Activated CD8-positive, alpha-beta memory T cell treated with anti-CD3 and anti-CD28 coated beads, Interleukin-2, amount 50 U/mL, for 1 hour (primary cell): ENCODE results near the gene HMOX1.

Source experiments
- DNase-seq: peaks from one replicate; pipeline ENCODE4 v3.0.0-alpha.2; 2020; ENCODE audit errors: extremely low read depth

Gene HMOX1, protein sequence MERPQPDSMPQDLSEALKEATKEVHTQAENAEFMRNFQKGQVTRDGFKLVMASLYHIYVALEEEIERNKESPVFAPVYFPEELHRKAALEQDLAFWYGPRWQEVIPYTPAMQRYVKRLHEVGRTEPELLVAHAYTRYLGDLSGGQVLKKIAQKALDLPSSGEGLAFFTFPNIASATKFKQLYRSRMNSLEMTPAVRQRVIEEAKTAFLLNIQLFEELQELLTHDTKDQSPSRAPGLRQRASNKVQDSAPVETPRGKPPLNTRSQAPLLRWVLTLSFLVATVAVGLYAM

DNA sequence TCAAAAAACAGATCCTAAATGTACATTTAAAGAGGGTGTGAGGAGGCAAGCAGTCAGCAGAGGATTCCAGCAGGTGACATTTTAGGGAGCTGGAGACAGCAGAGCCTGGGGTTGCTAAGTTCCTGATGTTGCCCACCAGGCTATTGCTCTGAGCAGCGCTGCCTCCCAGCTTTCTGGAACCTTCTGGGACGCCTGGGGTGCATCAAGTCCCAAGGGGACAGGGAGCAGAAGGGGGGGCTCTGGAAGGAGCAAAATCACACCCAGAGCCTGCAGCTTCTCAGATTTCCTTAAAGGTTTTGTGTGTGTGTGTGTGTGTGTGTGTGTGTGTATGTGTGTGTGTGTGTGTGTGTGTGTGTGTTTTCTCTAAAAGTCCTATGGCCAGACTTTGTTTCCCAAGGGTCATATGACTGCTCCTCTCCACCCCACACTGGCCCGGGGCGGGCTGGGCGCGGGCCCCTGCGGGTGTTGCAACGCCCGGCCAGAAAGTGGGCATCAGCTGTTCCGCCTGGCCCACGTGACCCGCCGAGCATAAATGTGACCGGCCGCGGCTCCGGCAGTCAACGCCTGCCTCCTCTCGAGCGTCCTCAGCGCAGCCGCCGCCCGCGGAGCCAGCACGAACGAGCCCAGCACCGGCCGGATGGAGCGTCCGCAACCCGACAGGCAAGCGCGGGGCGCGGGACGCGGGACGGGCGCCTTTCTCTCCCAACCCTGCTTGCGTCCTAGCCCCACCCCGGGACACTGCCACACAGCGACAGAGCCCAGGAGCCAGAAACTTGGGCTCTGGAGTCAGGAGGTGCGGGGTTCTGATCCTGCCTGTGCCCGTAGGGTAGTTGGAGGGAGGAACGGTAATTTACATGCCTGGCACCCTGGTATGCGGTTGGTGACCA lies at the start of gene HMOX1:
HMOX1 (plus strand) TSS at position 560 of the 887 bp plus-strand sequence; CDS start at position 638, 78 bp downstream.
- no peak for DNase-seq

DNA sequence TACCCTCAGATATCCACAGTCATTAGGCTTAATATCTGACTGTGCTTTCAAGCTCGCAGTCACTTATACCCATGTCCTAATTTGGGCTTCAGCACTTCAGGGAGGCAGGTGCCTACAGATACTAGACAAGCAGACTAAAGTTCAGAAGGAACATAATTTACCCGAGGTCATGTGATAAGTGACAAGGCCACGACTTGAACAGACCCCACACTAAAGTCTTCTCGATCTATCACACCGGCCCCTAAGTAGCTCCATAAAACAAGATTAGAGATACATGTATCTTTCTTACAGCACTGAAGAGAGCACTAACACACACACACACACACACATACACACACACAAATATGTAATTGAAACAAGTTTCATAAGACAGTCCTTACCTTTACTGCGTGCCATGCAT lies 48.6 kb upstream of the HMOX1 start:
- no peak for DNase-seq

DNA sequence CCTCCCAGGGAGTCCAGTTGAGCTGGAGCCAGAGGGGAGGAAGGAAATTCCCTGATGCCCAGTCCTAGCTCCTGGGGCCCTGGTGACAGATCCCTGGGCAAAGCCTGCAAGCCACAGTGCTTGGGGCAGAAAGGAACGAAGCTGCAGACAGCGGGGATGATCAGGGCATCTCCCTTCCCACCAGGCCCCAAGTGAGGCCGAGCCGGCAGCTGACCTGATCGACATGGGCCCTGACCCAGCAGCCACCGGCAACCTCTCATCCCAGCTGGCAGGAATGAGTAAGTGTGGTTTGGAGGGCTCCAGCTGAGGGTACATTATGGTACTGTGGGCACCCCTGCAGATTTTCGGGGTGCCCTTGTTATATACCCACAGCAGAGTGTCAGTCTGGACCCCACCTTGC lies 47.7 kb upstream of the HMOX1 start:
- no peak for DNase-seq

DNA sequence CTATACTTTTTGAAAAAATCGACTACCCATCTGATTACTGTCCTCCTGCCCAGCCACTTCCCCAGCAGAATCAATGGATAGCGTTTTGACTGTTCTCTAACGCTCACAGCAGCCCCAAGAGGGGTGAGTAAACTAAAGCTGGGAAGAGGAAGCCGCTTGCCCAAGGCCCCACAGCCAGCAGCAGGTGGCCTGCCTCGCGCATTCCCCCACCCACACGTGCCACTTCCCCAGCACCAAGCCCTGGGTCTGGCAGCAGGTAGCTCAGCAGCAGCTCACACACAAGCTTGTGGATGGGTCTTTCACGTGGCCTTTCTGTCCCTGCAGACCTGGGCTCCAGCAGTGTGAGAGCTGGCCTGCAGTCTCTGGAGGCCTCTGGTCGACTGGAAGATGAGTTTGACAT lies 46.9 kb upstream of the HMOX1 start:
- no peak for DNase-seq

DNA sequence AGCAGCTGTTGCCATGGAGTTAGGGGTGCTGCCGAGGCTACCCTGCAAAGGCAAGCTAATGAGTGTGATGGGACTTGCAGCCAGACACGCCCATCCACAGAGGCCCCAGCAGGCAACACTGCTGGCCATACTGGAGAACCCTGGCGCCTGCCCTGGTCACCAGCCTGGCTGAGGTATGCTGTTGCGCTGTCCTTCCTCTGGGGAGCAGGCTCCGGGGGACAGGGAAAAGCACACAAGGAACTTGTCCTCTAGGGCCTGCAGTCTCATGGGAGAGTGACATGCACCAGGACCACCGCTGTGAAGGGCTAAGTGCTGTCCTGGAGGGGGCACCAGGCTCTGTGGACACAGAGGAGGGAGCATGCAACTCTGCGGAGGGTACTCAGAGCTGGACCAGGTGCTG lies 45.4 kb upstream of the HMOX1 start:
- no peak for DNase-seq

DNA sequence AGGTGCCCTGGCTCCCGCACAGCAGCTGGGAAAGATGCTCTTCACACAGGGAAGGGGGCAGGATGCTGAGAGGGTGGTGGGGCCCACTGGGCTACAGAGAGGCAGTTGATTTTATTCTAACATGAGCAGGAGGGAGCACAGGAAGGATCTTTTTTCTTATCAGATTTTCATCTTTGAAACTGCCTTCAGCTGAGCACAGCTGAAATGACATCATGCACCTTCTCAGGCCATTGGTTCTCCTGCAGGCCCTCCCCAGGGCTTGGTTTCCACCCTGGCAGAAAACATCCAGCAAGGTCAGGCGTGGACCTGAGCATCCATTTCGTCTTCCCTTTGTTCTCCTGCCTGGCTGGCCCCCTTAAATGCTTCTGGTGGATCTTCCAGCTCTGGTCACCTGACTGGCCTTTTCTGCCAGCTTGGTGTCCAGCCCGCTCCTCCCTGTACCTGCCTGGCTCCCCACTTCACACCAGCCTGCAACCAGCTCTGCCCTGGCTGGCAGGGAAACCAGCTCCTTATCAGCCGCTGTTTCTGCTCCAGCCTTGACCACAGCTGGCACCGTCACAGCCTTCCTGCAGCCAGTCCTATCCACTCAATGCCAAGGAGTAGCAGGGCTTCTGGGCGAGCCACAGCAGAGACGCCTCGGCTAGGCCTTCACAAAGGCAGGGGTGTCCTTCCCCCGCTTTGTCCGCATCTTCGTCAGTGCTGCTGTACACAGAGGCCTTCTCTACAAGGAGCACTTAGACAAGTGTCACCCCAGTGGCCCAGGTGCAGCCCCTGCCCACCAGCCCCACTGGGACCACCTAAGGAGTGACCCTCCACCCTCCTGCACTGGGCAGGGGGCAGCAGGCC lies 44.7 kb upstream of the HMOX1 start:
- no peak for DNase-seq

DNA sequence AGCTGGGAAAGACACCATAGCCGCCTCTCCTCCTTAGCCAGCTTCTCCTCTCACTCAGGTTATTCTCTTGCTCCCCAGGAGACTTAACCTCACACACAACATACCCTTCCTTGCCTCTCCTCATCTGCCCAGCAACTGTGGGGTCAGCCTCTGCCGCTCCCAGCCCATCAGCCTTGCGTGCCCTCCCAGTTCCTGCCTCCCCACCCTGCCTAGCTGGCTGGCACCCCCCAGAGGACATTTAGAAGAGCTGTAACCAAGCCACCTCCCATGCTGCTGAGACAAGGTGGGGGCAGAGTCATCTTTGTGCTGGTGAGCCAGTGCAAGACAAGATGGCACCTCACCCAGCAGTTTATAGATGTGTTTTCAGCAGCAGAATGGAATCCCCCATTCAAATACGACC lies 43.0 kb upstream of the HMOX1 start:
- no peak for DNase-seq

DNA sequence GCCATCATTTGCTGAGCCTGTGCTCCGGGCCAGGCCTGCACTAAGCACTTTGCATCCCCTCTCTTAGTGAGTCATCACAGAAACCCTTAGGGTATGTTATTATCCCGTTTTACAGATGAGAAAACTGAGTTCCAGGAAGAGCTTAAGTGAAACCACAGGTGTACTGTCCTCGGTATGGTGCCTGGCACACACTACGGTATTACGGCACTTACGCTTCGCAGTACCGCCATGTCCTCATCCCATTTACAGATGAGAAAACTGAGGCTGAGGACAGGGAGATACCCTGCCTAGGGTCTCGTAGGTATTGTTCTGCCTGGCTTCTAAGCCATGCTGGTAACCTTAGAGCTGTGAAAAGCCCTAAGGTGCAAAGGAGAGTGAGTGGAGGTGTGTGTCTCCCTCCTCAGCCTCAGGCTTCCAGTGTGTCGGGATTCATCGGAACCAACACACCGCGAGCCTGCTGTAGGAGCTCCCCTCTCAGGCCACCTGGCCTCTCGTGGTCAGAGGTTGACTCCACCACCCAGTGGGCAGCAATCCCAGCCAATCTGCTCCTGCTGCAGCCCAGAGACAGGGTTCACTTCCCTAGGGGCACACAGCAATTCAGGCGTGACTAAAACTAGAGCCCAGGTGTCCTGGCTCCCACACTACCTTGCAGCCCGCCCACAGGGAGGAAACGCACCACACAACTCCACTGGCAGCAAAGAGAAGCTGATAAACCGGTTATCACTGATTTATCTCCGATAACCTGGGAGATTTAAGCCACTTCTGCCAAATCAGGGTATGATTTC lies 39.6 kb upstream of the HMOX1 start:
- no peak for DNase-seq

DNA sequence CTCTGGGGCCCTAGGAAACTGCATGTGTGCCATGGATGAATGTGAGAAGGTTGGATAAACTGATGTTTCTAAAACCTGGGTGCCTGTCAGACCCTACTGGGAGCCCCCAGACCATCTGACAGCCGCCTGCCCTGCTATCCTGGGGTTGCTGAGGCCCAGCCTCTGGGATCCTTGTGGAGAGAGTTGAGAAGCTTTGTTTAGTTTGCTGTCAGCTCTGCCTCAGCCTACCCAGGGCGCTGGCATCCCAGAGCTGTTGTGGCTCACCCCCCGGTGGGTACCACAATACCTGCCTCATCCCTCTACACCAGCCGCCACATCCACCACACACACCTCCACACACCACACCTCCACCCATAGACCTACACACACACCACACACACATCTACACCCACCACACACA lies 38.5 kb upstream of the HMOX1 start:
- no peak for DNase-seq

DNA sequence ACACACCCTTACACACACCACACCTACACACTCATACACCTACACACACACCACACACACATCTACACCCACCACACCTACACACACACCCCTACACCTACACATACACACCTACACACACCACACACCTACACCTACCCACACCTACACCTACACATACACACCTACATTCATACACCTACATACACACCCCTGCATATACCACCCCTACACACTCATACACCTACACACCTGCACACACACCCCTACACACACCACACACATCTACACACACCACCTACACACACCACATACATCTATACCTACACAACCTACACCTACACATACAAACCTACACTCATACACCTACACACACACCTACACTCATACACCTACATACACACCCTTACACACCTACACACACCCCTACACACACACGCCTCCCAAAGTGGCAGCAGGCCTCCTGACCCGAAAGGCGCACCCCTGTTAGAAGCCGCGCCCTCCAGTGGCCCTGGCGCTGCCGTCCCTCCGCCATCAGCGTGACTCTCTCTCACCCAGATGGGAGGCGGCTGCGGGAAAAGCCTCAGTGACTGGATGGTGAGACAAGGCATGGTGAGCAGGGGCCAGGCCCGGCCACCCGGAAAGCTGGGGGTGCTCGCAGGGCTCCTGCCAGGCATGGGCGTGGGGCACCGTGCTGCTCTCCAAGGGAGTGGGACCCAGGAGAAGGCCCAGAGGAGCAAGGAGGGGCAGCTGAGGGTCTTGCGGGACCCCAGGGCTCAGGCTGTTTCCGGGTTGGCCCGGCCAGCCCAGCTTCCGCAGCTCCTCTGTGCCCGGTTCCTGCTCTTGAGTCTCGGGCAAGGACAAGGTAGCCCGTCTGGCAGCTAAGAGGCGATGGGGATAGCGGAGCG lies 37.0 kb upstream of the HMOX1 start:
- no peak for DNase-seq

DNA sequence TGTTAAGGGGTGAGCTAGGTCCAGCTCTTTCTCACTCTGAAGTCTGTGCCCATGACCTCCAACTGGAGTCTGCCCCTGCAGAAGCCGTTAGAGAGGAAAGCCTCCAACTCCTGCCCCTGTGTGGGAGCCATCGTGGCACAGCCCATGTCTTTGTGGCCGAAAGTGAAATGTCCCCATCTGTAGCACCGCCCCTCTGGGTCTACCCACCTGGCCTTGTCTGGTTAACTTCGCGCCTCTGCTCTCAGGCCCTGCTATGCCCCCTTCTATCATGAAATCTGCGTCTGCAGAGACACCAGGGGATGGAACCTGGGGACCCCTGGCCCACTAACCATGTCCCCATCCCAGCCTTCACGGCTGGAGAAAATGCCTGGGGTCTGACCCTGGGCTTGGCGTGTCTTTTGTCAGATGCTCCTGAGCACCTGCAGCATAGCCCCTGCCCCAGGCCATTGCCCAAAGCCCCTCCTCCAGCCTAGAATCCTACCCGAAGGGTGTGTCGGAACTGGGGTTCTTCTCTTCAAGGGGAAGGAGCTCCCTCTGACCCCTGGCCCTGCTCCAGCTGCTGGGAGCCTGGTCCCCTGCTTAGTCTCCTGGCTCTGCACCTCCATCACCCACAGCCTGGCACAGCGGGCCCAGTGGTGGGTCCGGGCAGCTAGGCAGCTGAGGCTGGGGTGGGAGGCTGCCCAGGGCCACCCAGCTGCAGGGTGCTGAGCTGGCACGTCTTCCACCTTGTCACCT lies 35.8 kb upstream of the HMOX1 start:
- DNase-seq = no peak

DNA sequence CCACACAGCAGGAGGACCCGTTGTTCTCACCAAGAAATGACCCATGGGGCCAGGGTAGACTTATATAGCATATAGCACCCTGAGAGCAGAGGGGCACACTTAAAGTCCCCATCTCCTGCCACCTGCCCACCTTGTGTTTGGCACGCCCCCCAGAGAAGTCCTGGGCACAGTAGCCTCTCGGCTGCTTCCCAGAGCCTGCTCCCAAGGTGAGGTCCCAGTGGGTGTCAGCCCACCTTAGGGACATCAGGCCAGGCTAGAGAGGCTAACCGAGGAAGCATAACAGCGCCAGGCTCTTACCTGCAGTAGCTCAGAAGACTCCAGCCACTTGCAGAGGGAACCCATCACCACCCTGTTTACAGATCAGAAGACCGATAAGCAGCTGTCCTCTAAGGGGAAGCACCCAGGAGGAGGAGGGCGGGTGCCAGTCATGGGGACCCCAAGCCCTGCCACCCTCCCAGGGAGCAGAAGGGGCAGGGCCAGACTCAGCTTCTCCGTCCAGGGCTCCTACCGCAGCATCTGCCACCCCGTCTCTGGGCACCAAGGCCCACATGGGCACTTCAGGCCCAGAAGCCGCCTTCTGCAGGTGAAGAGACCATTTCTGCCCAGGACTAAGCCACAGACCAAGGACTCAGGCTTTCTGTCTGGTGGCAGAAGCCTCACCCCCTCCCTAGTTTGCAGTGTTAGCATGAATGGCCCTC lies 34.9 kb upstream of the HMOX1 start:
- DNase-seq = no peak

DNA sequence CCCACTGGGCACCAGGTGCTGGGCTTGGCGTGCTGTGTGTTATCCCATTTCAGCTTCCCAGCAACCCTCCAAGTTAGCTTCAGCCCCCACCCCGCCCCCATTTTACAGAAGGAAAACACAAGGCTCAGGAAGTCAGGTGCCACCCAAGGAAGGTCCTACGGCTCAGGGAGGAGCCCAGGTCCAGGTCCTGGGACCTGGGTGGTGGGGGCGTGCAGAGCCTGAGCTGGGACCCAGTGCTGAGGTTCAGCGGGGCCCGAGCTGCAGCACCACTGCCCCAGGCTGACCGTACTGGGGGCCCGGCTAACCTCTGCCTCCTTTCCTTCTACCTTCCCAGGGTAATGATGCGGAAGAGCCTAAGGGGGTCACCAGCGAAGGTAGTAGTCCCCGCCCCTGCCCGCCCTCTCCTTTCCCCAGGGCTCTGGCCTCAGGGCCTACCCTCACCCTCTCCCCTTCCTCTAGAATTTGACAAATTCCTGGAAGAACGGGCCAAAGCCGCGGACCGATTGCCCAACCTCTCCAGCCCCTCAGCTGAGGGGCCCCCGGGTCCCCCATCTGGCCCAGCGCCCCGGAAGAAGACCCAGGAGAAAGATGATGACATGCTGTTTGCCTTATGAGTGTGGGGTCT lies 34.2 kb upstream of the HMOX1 start:
- DNase-seq = no peak

DNA sequence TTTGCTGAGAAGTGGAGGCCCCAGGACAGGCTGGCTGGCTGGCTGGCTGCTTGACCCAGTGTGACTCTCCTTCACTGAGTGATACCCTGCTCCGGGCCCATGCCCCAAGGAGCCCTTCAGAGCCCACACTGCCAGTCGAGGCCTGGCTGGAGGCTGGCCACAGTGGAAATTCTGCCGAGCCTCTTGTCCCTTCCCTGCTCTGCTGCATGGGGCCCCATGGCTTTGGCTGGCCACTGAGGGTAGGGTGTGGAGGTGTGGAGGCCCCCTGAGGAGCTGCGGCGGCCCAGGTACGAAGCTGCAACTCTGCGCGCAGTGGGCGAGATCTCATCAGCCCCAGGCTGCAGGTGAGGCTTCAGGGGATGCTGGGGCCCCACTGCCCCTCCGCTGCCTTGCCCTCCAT lies 33.4 kb upstream of the HMOX1 start:
- DNase-seq = no peak

DNA sequence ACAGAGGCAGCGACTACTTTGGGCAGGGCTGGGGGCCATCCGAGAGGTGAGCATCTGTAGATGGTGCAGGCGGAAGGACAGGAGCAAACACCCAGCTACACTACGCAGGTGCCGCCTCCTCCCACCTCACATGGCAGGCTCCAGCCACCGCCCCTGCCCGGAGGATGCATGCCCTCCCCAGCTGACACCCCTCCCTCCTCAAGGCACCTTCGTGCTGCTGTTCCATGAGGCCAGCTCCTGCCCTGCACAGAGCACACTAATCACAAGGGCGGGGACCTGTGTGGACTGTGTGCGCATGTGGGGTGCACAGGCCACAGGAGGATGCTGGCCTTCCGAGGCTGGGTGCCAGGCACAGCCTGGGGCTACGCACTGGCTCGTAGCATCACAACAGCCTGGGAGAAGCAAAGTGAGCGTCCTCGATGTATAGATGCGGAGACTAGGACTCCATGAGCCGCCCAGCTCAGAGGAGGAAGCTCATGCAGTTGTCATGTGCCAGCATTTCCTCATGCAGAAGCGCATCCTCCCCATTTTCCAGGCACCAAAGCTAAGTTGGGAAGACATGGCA lies 32.8 kb upstream of the HMOX1 start:
- no peak for DNase-seq

DNA sequence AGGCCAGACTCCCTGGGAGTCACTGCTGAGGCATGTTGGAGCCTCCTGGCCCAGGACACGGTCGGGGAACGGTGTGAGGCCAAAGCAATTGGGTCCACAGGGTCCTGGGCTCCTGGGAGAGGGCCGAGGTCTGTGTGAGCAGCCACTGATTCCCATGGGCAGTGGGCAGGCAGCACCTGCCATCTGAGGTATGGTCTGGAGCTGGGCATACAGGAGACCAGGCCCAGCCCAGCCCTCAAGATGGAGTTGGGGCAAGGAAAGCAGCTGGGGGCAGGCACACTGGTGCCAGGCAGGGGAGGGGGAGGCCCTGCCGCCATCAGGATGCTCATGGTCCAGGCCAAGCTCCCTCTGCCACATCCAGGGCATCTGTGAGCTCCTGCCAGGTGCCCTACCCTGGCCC lies 32.2 kb upstream of the HMOX1 start:
- DNase-seq = no peak

DNA sequence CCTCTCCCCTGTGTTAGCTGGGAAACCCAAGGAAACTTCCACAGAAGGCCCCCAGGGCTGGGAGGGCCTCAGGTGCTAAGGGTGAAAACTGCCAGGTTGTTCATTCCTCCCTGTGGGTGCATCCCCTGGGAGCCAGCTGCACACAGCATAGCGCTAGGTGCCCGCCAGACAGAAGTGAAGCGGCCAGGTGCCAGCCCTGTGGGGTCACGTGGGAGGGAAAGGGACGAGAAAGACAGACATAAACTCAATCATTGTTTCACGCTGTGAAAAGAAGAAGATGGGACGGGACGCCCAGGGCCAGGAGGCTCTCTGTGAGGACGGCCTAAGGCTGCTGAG lies 31.6 kb upstream of the HMOX1 start:
- DNase-seq = no peak

DNA sequence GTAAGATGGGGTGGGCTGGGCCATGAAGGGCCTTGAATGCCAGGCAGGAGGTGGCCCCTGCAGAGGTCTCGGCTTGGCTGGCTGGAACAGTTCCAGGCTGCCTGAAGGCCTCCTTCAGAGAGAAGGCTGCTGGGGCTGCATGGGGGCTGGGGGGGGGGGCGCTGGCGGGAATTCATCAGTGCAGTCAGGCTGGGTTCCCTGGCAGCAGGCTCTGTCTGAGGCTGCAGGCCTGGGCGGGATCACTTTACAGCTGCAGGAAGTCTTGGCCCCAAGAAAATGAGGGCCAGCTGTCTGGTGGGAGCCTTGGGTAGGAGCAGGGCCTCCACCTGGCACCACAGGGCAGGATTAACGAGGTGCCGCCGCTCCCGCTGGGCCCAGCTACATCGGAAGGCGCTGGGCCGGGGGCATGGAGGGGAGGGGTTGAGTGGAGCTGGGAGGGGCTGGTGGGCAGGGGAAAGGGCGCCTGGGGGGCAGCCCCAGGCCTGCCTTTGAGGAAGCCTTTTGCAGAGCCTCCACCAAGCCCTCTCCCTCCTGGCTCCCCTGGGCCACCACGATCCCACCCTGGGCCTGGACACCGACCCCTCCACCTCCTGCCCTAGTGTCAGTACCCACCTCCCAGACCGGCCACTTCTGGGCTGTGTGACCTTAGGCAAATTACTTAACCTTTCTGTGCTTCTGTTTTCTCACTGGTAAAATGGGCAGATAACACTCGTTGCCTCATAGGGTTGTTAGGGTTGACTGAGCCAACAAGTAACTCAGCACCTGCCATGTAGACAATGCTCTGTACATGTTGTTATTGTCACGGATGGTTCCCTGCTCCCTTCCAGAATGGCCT lies 31.0 kb upstream of the HMOX1 start:
- no peak for DNase-seq
